CD4-positive, alpha-beta memory T cell (primary cell): ENCODE results near the gene APOA4. TPM values are rescaled to one million over a fixed set of nuclear protein-coding genes. Genes with fewer than 3 reads are reported as not detected.

Experiments
- CTCF ChIA-PET: fragments of 350-600 bp; sonication (Branson Sonifier 250); formaldehyde crosslinking; loops from one replicate; lab custom pipeline; 2021; ENCODE audit warnings: inconsistent platforms; ENCODE audit not compliant: partially characterized antibody; lab: Charles Lee
- POLR2A ChIA-PET: fragments of 350-600 bp; sonication (Branson Sonifier 250); formaldehyde crosslinking; loops from one replicate; lab custom pipeline; 2021; ENCODE audit not compliant: partially characterized antibody; lab: Charles Lee
- DNase-seq, 5 donors: peaks; one replicate each; pipeline versions ENCODE4 v3.0.0 to v3.0.0-alpha.2; 2020 to 2022; ENCODE audit warnings: mixed read lengths in 1 of 5
- H3K27ac ChIP-seq: one replicate; pipeline ENCODE4 v1.7.0; 2013; ENCODE audit warnings: low read depth, low read length
- H3K27me3 ChIP-seq: 2 replicates; pipeline ENCODE4 v1.7.0; 2013; ENCODE audit warnings: mild to moderate bottlenecking, low read length, moderate library complexity; ENCODE audit not compliant: insufficient read depth
- H3K36me3 ChIP-seq: 2 replicates; pipeline ENCODE4 v1.7.0; 2013; ENCODE audit warnings: mild to moderate bottlenecking, low read length, moderate library complexity; ENCODE audit not compliant: insufficient read depth
- H3K4me1 ChIP-seq: 2 replicates; pipeline ENCODE4 v1.7.0; 2013; ENCODE audit warnings: mild to moderate bottlenecking, low read length, moderate library complexity; ENCODE audit not compliant: insufficient read depth
- H3K4me3 ChIP-seq, 2 donors: one replicate each; pipeline ENCODE4 v1.7.0; 2013; ENCODE audit warnings: low read length in 2 of 2, mild to moderate bottlenecking in 1 of 2
- H3K9me3 ChIP-seq, 2 donors: one replicate each; pipeline ENCODE4 v1.7.0; 2013; ENCODE audit warnings: low read length in 2 of 2, control low read depth in 1 of 2; ENCODE audit not compliant: control insufficient read depth in 1 of 2
- H3K27ac Mint-ChIP-seq, 7 donors: one replicate each; pipeline ENCODE4 v1.8.0; 2020 to 2021; ENCODE audit warnings: mixed read lengths in 7 of 7, mild to moderate bottlenecking in 6 of 7, inconsistent platforms in 3 of 7, moderate library complexity in 3 of 7
- H3K27me3 Mint-ChIP-seq, 2 donors: one replicate each; pipeline ENCODE4 v1.8.0; 2020 to 2021; ENCODE audit warnings: mixed read lengths in 2 of 2
- H3K36me3 Mint-ChIP-seq, 2 donors: one replicate each; pipeline ENCODE4 v1.8.0; 2020 to 2021; ENCODE audit warnings: mixed read lengths in 2 of 2, inconsistent platforms in 1 of 2, mild to moderate bottlenecking in 1 of 2
- H3K4me1 Mint-ChIP-seq, 4 donors: one replicate each; pipeline ENCODE4 v1.8.0; 2020 to 2021; ENCODE audit warnings: mixed read lengths in 4 of 4, mild to moderate bottlenecking in 1 of 4
- H3K4me3 Mint-ChIP-seq, 8 donors: one replicate each; pipeline ENCODE4 v1.8.0; 2020 to 2021; ENCODE audit warnings: mixed read lengths in 8 of 8, mild to moderate bottlenecking in 7 of 8, moderate library complexity in 6 of 8, inconsistent platforms in 3 of 8
- H3K9me3 Mint-ChIP-seq, 8 donors: one replicate each; pipeline ENCODE4 v1.8.0; 2020 to 2021; ENCODE audit warnings: mixed read lengths in 8 of 8, mild to moderate bottlenecking in 5 of 8, inconsistent platforms in 3 of 8, moderate library complexity in 1 of 8
- intact Hi-C: fragments of 100-400 bp; cut with micrococcal nuclease; formaldehyde crosslinking; loops from one replicate; pipeline ENCODE4 v1.15.1; 2023
- polyA plus RNA-seq, 2 donors: library from polyadenylated mRNA; unstranded; fragments of 300-500 nt; fragmentation: Illumina TruSeq; gene quantifications; one replicate each; pipeline ENCODE4 v1.2.3, GENCODE V29; 2021
- total RNA-seq, 2 experiments: library from RNA; stranded (reverse); gene quantifications; one replicate each; pipeline ENCODE4 v1.2.3, GENCODE V29; 2021

APOA4 gene
- total RNA-seq (not detected), polyA plus RNA-seq (not detected)

DNA sequence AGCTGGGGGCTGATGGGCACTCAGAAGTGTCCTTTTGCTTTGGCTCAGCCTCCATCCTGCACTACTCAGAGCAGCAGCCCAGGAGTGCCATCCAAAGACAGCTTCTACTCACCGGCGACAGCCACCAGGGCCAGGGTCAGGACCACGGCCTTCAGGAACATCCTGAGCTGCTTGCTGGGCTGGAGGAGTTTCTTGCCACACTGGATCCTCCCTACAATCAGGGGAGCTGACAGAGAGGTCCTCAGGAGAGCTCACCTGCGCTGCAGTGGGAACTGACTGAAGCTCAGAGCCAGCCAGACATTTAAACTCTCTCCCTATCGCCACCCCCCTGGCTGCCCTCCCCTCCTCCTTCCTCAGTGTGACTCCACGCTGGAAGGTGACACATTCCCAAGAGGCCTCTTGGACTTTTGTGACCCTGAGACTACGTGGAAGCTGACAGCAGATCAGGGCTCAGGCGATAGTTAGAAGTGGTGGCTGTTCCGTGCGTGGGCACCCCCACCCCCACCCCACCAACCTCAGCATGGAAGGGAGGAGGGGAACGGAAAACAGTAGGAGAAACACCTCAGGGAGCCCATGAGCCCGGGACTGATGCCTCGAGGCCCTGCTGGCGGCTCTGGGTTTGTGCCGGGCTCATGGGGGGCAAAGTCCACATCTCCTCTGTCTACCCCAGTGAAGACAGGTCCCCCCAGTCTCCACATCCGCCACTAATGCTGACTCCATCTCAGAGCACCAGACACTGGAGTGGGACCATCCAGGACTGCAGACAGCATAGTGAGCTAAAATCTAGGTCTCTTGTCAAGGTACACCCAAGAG lies at the start of gene APOA4:
Gene APOA4, minus strand, starts transcription at position 274 of the 813 bp plus-strand sequence. Its CDS starts 113 bp downstream, at position 161.
- Mint-ChIP-seq H3K4me3 (no peak within 1 kb of the TSS), H3K27me3 (no peaks in the 10 kb centered on the region), H3K9me3 (no peaks in the 10 kb centered on the region), H3K27ac (no peak within 1 kb of the TSS), H3K4me1 (no peaks in the 10 kb centered on the region), H3K36me3 (no peaks in the 10 kb centered on the region)
- Histone ChIP-seq H3K9me3 (no peaks in the 10 kb centered on the region), H3K27me3 (no peaks in the 10 kb centered on the region), H3K4me3 (no peak within 1 kb of the TSS), H3K36me3 (no peaks in the 10 kb centered on the region), H3K4me1 (no peaks in the 10 kb centered on the region), H3K27ac (no peak within 1 kb of the TSS)
- POLR2A ChIA-PET: interaction anchor here (0.7 kb wide), 1 partner anchor 67 kb away, joined by 3 read pairs; no protein-coding TSS in a partner anchor
- CTCF ChIA-PET: interaction anchor here (1.3 to 1.5 kb wide), 2 partner anchors 11 to 13 kb away, joined by 3 to 7 read pairs; no protein-coding TSS in a partner anchor
- intact Hi-C loops: no loop called here
- DNase-seq: no peak

DNA sequence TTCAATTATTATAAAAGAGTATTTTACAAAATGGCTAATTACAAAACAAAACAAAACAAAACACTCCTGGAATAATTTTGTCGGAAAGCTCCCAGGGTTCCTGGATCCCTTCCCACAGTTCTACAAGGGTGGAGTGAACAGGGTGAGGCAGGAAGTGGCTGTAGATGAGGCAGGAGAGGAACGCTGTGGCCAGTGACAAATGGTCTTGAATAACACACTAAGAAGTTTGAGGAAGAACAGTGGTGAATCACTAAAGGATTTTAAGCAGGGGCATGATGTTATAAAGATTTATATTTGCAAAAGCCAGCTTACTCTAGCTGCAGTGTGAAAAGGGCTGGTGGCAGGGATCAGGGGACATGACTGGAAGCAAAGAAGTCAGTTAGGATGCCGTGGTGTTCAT lies 48.1 kb upstream of the APOA4 start:
- ChIA-PET CTCF (interaction anchor here (0.7 to 1.0 kb wide), 2 partner anchors 80 to 234 kb away, joined by 3 to 4 read pairs; partner anchors contain the start of gene APOA5), POLR2A (interaction anchor here (1.1 kb wide), 1 partner anchor 17 kb away, joined by 6 read pairs; no protein-coding TSS in a partner anchor)
- Mint-ChIP-seq H3K4me3 (no peak overlapping the region), H3K9me3 (peaks cover 0 to 2% (median 0%) of the 10 kb centered on the region in 8 donors), H3K27ac (peak overlapping the region in 4 of 7 donors; percentile 17 to 76 (median 54)), H3K27me3 (no peaks in the 10 kb centered on the region), H3K4me1 (peaks cover 0 to 7% (median 6%) of the 10 kb centered on the region in 4 donors), H3K36me3 (peaks cover 86 to 93% of the 10 kb centered on the region in 2 donors)
- no peaks in the 10 kb centered on the region for H3K9me3 ChIP-seq
- no peaks in the 10 kb centered on the region for H3K27me3 ChIP-seq
- no peaks in the 10 kb centered on the region for H3K4me1 ChIP-seq
- intact Hi-C loops: no loop called here
- no peak overlapping the region for H3K4me3 ChIP-seq
- H3K36me3 ChIP-seq: peaks cover 73% of the 10 kb centered on the region
- no peak overlapping the region for H3K27ac ChIP-seq
- DNase-seq: no peak

DNA sequence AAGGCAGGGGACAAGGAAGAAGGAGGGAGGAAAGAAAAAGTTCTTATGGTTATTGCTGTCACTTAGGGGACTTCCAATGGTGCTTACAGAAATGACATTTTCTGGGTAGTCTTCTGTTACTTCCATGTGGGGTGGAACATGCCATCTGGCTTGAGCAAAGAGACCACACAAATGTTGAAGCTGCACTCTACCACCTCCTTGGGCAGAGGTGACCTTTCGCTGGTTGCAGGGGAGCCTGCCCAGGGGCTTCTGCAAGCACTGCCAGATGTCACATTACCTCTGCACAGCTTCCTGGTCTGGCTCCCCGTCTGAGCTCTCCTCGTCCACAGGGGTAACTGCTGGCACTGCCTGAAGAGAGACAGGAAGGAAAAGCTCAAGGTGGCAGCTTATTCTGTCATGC lies 47.0 kb upstream of the APOA4 start:
- Mint-ChIP-seq H3K4me1 (peaks cover 1 to 11% (median 7%) of the 10 kb centered on the region in 4 donors), H3K27me3 (no peaks in the 10 kb centered on the region), H3K36me3 (peaks cover 88 to 93% of the 10 kb centered on the region in 2 donors), H3K9me3 (peaks cover 0 to 2% (median 0%) of the 10 kb centered on the region in 8 donors), H3K4me3 (no peak overlapping the region), H3K27ac (peak overlapping the region in 4 of 7 donors; percentile 32 to 87 (median 54))
- POLR2A ChIA-PET: interaction anchor here (1.1 kb wide), 1 partner anchor 16 kb away, joined by 6 read pairs; no protein-coding TSS in a partner anchor
- Histone ChIP-seq H3K4me1 (no peaks in the 10 kb centered on the region), H3K36me3 (peaks cover 71% of the 10 kb centered on the region), H3K27me3 (no peaks in the 10 kb centered on the region), H3K4me3 (no peak overlapping the region), H3K9me3 (no peaks in the 10 kb centered on the region), H3K27ac (no peak overlapping the region)
- DNase-seq: no peak
- intact Hi-C loops: no loop called here
- CTCF ChIA-PET: interaction anchor here (0.7 to 2.2 kb wide), 4 partner anchors 16 to 236 kb away, joined by 4 to 6 read pairs (median 5); no protein-coding TSS in a partner anchor

DNA sequence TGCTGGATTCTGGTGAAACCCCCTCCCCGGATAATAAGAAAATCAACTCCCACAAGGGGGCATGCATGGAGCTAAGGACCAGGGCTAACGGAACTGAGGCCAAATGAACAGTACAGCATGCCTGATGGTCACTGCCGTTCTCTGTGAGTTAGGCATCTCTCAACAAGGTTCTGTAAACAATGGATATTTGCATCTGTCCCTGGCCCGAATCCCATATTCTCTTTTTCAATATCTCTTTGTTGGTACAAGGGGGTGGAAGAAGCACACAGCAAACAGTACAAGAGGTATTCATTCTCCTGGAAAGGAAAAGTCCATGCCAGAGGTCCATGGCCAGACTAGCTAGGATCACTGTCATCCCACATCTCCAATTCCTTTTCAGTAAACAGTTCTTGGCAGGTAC lies 46.5 kb upstream of the APOA4 start:
- CTCF ChIA-PET: interaction anchor here (1.0 to 2.2 kb wide), 3 partner anchors 15 to 237 kb away, joined by 4 to 6 read pairs (median 6); no protein-coding TSS in a partner anchor
- DNase-seq: no peak
- POLR2A ChIA-PET: no interaction called here
- intact Hi-C loops: no loop called here
- no peaks in the 10 kb centered on the region for H3K4me1 ChIP-seq
- H3K9me3 ChIP-seq: no peaks in the 10 kb centered on the region
- Mint-ChIP-seq H3K4me3 (no peak overlapping the region), H3K27ac (peak overlapping the region in 3 of 7 donors; percentile 52 to 87 (median 57)), H3K36me3 (peaks cover 88 to 93% of the 10 kb centered on the region in 2 donors), H3K27me3 (no peaks in the 10 kb centered on the region), H3K9me3 (peaks cover 0 to 2% (median 0%) of the 10 kb centered on the region in 8 donors), H3K4me1 (peaks cover 1 to 11% (median 6%) of the 10 kb centered on the region in 4 donors)
- H3K27ac ChIP-seq: no peak overlapping the region
- no peak overlapping the region for H3K4me3 ChIP-seq
- H3K27me3 ChIP-seq: no peaks in the 10 kb centered on the region
- peaks cover 70% of the 10 kb centered on the region for H3K36me3 ChIP-seq

DNA sequence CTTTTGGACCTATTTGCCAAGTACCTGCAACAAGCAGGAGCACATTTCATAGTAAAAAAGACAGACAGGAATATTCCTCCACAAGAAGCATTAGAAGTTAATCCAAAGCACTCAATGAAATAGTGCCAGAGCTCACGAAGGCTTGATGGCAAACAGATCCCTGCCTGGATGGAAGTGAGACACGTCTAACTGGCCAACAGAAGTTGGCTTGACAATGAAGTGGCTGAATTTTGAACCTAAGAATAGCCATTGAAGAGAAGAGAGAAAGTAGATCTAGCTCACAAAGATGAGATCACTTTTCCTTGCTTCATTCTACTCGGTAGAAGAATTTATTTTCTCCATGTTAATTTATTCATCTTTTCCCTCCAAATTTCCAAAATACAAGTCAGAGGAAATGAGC lies 45.0 kb upstream of the APOA4 start:
- CTCF ChIA-PET: interaction anchor here (0.7 to 2.6 kb wide), 4 partner anchors 11 to 238 kb away, joined by 3 to 13 read pairs (median 4); no protein-coding TSS in a partner anchor
- Histone ChIP-seq H3K27ac (no peak overlapping the region), H3K4me1 (no peaks in the 10 kb centered on the region), H3K36me3 (peaks cover 71% of the 10 kb centered on the region), H3K9me3 (no peaks in the 10 kb centered on the region), H3K27me3 (no peaks in the 10 kb centered on the region), H3K4me3 (no peak overlapping the region)
- Mint-ChIP-seq H3K9me3 (peaks cover 0 to 2% (median 0%) of the 10 kb centered on the region in 8 donors), H3K4me1 (peaks cover 1 to 11% (median 6%) of the 10 kb centered on the region in 4 donors), H3K27me3 (no peaks in the 10 kb centered on the region), H3K4me3 (no peak overlapping the region), H3K36me3 (peaks cover 86 to 91% of the 10 kb centered on the region in 2 donors), H3K27ac (no peak overlapping the region)
- intact Hi-C loops: no loop called here
- DNase-seq: no peak
- POLR2A ChIA-PET: interaction anchor here (0.5 kb wide), 1 partner anchor 62 kb away, joined by 5 read pairs; no protein-coding TSS in a partner anchor

DNA sequence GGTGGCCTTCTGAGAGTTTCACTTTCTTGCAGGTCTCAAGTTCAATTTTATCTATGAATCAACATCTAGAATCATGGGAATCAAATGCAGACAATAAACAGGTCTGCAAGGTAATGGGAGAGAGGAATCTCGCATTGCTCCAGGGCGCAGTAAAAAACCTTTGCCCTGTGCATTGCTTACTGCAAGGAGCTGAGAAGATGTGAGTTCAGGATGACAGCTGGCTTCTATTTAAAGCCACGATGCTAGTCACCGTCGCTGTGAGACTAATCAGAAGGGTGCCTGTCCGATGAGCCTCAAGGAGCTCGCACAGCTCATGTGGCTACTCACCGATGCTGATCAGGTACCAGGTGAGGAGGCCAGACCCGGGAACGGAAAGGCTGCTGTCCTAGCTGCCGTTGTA lies 44.5 kb upstream of the APOA4 start:
- ChIA-PET CTCF (interaction anchor here (0.7 to 2.6 kb wide), 4 partner anchors 12 to 239 kb away, joined by 3 to 13 read pairs (median 4); no protein-coding TSS in a partner anchor), POLR2A (interaction anchor here (0.5 kb wide), 1 partner anchor 62 kb away, joined by 5 read pairs; no protein-coding TSS in a partner anchor)
- H3K27ac ChIP-seq: no peak overlapping the region
- H3K4me1 ChIP-seq: no peaks in the 10 kb centered on the region
- intact Hi-C loops: no loop called here
- Mint-ChIP-seq H3K9me3 (peaks cover 0 to 2% (median 0%) of the 10 kb centered on the region in 8 donors), H3K36me3 (peaks cover 82 to 87% of the 10 kb centered on the region in 2 donors), H3K4me3 (no peak overlapping the region), H3K27ac (peak overlapping the region in 3 of 7 donors; percentile 1 to 37 (median 5)), H3K4me1 (peaks cover 1 to 11% (median 6%) of the 10 kb centered on the region in 4 donors), H3K27me3 (no peaks in the 10 kb centered on the region)
- H3K27me3 ChIP-seq: no peaks in the 10 kb centered on the region
- H3K4me3 ChIP-seq: no peak overlapping the region
- peaks cover 67% of the 10 kb centered on the region for H3K36me3 ChIP-seq
- no peak for DNase-seq
- H3K9me3 ChIP-seq: no peaks in the 10 kb centered on the region
